CD4-positive, alpha-beta T cell treated with Interleukin-21 for 1 hour (primary cell): ENCODE measurements around the gene PGLYRP1.

Experiments
- DNase-seq: peaks from one replicate; pipeline ENCODE4 v3.0.0-alpha.2; 2020

PGLYRP1 gene

DNA sequence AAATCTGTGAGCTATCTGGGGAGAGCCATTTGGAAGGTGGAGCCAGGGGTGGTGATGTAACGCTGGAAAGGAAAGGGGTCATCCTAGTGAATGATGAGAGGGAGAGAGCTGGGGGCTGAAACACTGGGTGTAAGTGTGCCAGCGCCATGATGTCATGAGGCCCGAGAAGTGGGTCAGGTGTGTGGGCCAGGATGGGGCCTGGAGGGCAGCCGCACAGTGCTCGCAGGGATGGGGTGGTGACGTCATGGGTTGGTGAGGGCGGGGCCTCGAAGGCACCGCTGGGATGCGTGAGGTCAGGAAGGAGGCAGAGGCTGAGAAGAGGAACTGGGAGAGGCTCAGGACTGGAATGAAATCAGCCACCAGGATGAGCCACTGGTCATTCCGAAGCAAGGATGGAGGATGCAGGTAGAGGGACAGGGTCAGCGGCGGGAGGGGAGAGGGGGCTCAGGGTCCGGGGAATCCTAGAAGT is 23.2 kb downstream of the PGLYRP1 start:
- no peak for DNase-seq

DNA sequence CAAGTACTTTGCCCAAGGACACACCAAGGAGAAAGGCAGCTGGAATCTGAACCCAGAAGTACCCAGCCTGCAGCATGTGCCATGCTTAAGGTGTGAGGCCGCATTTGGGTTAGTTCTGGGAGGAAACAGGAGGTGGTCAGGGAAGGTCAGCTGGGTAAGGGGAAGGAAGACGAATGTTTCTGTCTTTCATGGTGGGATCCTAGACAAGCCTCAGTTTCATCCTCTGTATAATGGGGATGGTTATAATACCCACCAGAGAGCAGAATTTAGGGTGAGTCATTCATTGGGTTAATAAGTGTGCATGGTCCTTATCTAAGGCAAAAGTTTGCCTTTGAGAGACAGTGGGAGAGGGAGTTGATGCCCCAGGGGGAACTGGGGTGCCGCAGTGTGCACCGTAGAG is 24.0 kb downstream of the PGLYRP1 start:
- no peak for DNase-seq

DNA sequence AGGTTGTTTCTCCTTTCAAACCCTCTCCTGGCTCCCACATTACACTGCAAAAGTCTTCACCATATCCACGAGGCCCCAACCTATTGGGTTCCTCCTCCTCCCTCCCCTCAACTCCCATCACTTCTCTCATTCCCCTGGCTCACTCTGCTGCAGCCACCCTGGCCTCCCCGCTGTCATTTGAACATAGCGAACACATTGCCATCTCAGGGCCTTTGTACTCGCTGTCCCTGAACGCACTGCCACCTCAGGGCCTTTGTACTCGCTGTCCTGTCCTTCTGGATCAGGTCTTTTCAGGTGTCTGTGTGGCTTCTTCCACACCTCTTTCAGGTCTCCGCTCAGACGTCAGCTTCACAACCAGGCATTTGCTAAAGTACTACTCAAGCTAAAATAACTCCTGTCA is 25.9 kb downstream of the PGLYRP1 start:
- no peak for DNase-seq

DNA sequence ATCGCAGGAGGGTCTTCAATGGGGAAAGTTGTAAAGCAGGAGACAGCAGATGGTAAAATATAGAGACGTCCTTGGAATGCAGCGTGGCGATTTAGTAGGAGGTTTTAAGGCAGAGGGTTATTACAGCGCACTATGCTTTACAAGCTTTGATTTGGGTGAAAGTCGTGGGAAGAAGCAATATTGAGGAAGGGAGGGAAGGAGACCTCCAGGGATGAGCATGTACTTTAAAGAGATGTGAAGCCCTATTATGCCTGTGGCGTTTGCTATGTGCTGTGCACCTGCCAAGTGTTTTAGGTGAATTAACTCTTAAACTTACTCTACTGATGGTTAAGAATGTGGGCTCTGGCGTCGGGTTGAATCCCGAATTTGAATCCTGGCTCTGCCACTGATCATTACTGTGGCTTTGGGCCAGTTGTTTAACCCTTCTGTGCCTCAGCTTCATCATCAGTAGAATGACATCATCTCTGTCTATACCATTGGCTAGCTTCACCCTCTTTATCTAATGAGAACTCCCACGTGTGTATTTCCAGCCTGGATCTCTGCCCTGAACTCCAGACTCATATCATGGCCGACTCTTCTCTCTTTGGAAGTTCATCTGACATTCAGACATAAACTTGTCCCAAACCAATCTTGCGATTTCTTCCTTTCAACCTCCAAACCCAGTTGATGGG is 27.0 kb downstream of the PGLYRP1 start:
- no peak for DNase-seq

DNA sequence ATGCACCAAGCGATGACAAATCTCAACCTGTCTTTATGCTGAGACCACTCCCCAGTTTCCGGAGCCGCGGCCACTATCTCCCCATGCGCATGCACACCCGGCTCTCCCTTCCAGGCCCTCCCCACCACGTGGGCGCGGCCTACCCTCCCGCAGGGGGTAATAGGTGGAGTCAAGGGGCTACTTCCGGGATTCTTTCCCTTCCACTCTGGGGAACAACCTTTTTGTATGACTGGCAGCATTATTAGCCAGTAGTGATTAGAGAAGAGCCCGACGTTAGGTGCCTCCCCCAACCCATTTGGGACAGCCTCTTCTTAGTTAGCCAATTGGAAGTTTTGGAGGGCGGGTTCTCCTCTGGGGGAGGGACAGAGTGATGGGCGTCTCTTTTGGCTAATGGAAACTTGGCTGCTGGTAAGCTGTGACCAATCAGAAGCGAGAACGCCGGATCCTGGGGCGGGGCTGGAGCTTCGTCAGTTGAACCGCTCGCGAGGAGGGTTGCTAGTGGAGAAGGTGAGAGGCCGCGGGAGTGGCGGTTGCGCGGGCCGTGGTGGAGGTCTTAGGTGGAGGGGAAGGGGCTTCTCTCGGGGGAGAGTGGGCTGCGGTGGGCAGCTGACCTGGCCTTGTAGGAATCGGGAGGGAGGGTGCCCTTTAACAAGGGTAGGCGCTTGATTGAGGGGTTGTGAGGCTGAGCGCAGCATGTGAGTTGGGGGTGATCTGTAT is 27.7 kb downstream of the PGLYRP1 start, which contains the start of gene CCDC61:
TSS of gene CCDC61 (plus strand) at position 470 of the 717 bp plus-strand sequence. CDS start 7,552 bp downstream, outside the sequence.
- peak; percentile 100 for DNase-seq

DNA sequence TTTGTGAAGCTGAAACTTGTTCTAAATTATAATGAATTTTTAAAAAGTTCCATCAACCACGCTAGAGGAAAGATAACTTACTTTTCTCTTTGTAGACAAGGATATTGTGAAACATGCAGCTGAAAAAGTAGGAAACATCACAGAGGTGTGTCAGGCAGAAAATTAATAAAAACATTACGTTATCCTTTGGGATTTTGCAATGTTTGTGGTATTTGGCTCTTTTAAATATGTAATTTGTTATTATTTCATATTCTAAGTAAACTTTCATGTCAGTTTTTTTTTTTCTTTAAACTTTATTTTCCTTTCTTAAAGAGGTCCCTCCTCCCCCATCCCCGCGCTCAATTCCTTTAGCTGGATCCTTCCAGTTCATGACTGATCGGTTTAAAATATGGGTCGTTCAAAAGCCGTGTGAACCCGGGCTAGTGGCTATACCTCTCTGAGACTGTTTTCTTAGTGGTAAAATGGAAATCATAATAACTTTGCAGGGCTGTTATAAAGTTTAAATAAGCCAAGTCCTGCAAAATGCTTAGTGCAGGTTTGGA is 28.3 kb downstream of the PGLYRP1 start:
- DNase-seq = no peak

DNA sequence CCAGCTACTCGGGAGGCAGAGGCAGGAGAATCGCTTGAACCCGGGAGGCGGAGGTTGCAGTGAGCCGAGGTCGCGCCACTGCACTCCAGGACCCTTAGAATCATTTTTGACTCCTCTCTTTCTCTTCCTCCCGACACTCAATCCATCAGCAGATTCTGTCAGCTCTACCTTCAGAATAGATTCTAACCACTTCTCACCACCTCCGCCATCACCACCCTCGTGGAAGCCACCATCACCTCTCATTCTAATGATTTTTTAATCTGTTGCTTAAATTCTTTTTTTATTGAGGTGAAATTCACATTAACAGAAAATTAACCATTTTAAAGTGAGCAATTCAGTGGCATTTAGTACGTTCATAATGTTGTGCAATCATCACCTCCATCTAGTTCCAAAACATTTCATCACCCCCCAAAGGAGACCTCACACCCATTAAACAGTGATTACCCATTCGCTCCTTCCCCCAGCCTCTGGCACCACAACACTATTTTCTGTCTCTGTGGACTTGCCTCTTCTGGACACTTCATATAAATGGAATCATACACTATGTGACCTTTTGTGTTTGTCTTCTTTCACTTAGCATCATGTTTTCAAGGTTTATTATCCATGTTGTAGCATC is 32.6 kb downstream of the PGLYRP1 start:
- no peak for DNase-seq

DNA sequence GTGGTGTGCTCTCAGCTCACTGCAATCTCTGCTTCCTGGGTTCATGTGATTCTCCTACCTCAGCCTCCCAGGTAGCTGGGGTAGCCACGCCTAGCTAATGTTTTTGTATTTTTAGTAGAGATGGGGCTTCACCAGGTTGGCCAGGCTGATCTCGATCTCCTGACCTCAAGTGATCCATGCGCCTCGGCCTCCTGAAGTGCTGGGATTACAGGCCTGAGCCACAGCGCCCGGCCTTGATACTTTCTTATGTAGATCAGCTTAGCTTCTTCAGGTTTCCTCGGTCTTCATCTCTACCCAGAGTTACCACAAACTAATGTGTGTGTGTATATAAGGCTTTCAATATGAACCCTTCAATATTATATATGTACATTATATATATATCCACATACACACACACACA is 37.5 kb downstream of the PGLYRP1 start:
- DNase-seq = no peak

DNA sequence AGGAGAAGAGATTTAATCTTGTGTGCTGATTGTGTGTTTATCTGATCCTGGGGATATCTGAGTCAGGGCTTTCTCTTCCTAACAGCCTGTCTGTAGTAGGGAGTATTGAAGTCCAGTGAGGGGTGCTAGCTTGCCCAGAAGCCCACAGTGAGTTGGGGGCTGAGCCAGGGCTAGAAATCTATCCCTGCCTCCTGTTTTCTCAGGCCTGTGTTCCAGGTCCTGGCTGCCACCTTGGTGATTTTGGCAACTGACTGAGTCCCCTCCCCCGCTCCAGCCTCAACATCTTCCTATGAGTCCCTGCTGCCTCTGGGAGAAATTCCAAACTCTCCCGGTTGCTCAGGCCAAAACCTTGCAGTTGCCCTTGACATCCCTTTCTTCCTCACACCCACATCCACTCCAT is 41.5 kb downstream of the PGLYRP1 start:
- no peak for DNase-seq

DNA sequence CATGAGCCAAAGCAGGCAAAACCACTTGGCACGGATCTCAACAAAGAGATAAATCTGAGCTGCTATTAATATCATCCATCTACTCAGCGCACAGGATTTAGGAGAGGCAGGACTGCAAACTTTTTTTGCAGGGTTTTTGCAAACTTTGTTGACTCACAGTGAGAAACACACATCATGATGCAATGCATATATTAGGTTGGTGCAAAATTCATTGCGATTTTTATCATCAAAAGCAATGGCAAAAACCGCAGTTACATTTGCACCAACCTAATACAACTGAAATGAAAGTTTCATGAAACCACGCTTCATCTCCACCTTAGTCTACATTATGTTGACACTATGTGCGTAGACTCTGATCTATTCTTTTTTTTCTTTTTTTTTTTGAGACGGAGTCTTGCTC is 44.7 kb downstream of the PGLYRP1 start:
- DNase-seq = no peak

DNA sequence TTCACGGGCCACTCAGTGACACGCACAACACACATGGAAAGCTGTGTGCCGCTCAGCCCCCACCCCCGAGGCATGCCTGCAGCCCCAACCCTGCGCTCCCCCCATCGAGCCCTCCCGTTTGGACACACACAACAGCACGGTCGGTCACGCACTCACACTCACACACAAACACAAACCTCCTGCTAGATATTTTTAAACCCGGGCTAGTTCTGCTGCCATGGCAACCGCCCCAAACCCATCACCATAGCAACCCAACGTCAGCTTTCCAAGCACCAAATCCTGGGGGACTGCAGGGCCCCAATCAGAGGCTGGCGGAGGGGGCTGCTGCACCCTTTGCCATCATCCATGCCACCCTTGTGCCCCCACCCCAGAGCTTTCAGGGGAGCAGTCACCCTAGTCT is 46.7 kb downstream of the PGLYRP1 start:
- DNase-seq = no peak

DNA sequence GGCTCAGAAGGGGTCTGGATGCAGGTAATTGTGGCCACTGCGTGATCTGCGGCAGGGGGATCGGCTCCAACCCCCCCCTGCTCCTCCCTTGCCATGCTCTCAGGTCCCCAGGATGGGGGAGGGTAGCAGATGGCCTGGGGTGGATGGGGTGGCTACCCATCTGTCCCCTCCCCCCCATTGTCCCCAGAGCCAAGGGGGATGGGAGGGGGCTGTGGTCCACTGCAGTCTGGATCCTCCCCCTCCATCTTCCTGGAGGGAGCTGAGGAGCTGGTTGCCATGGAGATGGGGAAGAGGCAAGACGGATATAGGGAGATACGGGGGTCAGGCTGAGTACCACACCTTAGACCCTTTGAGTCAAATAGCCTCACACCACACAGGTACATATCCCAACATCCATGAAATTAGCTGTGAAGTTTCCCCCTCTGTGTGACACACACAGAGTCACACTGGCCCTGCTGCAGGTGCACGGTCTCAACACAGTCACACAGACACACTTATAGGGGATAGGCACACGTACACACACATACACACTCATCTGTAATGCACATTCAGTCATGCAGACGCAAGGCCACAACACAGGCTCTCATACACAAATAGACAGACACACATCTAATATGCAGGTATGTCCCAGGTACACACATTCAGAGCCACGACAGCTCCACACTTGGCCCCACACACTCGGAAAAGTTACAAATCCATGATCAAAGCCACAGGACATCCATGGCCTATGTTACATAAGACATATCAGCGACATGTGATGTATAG is 47.4 kb downstream of the PGLYRP1 start:
- no peak for DNase-seq

DNA sequence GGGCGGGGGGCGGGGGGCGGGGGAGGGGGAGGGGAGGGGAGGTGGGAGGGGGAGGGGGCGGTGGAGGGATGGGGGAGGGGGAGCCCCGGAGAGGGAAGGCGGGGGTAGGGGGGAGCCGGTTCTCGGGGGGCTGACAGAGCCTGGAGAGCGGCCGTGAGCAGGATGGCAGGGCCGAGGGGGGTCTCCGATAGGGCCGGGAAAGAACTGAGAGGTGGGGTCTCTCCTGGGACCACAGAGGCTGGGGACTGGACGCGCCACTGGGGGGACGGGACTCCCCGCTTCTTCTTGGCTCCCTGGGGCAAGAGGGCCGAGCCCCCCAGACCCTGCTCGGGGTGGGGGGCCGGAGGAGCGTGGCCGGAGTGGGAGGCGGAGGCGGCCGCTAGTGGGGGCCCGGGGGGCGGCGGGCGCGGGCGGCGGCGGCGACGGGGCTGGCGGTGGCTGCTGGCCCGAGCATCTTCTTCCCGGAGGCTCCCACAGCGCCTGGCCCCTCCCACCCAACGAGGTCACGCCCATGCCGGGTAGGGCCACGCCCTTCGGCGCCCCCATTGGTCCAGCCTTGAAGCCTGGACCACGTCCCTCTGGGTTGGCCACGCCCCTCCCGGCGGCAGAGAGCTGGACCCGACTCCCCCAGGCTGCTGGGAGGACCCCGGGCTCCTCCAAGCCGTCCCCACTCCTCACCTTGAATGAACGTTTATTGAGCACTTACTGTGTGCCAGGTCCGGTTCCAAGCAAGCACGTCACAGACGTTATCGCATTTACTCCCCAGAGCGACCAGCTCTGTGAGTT is 49.1 kb downstream of the PGLYRP1 start, which contains the start of gene NOVA2:
TSS of gene NOVA2 (minus strand) at position 313 of the 786 bp plus-strand sequence. CDS start 514 bp downstream, outside the sequence.
- DNase-seq = no peak

DNA sequence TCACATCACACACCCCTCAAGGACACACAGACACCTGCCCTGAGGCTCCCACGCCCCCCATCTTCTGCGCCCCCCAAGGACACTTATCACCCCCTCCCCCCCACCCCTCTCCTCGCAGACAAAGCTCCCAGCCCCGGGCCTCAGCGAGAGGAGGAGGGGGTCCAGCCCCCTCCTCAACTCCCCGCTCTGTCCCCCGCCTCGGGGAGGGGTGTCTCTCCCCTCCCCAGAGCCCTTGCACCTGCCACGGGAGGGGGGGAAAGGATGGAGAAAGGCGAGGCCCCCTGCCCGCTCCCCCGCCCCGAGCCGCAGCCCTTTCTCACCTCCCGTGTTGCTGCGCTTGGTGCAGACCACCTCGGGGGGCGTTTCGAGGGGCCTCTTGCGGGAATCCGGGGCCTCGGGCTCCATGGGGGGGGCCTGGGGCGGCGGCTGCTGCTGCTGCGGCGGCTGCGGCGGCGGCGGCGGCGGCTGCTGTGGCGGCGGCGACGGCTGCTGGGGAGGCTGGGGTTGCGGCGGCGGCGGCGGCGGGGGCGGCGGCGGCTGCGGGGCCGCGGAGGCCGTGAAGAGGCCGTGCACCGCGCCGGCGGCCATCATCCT is 49.8 kb downstream of the PGLYRP1 start:
- DNase-seq = no peak

DNA sequence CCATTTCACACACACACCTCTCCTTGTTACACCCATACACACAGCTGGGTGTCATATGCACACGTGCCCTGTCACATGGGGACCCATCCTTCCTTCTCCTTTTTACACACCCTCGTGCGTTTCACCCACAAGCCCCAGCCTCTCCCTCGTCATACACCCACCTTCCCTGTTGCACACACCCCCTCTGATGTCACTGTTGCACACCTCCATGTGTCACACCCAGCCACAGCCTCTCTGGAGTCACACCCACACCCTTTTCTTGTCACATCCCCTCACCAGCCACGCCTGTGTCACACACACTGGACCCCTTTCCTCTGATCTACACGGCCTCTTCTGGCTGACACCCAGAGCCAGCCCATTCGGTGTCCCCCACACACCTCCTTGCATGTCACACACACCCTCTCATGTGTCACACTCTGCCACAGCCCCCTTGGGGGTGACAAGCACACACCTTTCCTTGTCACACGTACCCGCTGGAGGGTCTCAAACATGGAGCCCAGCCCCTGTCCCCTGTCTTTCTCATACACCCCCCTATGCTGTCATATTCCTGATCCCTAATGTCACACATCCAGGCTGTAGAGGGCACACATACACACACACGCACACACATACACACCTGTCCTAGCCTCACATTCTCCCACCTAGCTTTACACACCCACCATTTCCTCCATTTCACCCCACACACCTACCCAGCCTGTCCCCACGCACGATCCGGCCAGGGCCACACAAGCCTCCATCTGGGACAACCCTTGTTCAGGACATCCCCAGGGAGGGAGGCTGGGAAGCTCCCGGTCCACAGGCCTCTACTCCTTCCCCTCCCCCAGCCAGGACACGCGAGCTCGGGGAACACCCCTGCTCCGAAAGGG is 50.5 kb downstream of the PGLYRP1 start:
- peak; percentile 27 for DNase-seq

DNA sequence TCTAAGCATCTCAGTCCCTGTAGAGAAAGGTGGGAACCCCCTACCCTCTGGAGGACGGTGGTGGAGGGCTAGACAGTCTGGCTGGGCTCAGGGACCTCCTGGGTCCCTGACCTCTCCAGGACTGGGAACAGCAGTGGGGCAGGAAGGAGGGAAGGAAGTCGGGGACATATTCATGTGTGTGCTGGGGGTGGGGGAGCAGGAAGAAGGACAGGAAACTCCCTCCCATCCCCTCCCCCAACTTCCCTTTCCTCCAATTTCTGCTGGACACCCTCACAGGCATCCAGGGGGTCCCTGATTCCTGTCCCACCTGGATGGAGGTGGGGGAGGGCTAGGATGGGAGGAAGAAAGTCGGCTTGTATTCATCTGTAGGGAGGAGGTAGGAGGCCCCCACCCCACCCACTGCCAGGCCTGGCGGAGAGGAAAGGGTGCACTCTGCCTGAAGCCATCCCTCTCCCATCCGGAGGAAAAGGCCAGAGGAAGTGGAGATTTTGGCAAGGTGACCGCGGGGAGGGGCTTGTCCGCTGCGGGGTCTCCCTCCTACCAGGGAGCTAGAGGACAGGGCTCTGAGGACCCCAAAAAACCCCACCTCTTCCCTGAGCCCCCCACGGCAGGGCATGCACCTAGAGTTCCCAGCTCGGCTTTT is 51.5 kb downstream of the PGLYRP1 start:
- DNase-seq = no peak

DNA sequence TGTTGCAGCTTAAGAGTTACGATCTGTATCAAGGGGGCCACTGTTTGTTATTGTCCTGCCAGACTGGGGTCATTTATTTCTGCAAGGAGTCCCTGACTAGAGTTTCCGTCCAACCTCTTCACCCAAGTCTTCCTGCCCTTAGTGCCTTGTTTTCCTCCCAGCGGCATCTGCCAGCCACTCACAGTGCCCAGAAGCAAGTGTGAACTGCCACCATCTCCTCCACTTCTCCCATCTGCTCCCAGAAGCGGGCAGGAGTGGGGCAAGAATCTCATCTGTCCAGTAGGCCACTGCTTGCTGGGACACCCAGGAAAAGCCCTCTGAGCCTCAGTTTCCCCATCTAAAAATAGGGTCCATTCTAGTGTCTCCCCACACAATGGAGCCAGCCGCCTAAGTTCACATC is 53.2 kb downstream of the PGLYRP1 start:
- no peak for DNase-seq
